Measurements from ENCODE around the gene CCDC78.

Gene CCDC78

GRCh38 chr16:726438-727290, at the start of gene CCDC78, which contains the start of gene HAGHL:
TSS of gene CCDC78 (minus strand) at chr16:726443. CDS start at chr16:726367, 76 bp downstream.
TSS of gene HAGHL (plus strand) at chr16:727106. CDS start at chr16:727510, 404 bp downstream.
- DNase-seq (ENCODE audit: low read depth) = no peak

DNA sequence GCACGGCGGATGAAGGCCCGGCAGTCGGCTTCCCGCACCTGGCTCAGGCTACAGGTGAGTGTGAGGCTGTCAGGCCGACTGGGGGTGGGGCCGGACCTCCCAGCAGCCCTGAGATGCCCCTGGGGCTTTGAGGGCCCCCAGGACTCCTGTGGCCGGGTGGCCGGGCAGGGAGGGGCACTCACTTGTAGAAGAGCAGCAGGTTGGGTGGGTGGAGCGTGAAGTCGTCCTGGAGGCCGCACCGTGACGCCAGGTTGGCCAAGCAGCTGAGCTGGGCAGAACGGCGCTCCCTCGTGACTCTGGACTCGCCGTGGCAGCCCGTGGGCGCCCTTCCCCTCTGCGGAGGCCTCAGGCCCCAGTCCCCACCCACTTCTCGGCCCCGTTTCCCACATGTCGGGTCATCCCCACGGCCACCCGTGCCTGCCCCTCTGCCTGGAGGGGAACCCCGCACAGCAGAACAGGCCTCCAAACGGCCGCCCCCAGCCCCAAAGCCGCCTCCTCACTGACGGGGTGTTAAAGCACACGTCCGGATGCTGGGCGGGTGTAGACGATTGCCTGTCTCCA, 49.1 kb upstream of the CCDC78 start:
- no peak for DNase-seq (ENCODE audit: low read depth)

GRCh38 chr16:774086-775001, 48.1 kb upstream of the CCDC78 start:
- no peak for DNase-seq (ENCODE audit: low read depth)

GRCh38 chr16:772959-773358, 46.7 kb upstream of the CCDC78 start:
- DNase-seq (ENCODE audit: low read depth) = no peak

DNA sequence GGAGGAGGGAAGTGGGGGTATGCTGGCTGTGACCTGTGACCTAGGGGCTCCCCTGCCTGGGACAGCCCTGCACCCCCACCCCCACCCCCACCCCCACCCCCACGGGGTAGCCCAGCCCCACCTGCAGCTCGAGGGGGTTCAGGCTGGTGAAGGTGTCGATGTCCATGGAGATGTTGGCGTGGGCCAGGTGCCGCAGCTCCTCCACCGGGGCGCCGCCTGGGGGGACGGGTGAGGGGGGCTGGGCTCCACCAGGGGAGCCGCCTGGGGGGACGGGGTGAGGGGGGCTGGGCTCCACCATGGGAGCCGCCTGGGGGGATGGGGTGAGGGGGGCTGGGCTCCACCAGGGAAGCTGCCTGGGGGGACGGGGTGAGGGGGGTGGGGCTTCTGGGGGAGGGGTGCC, 44.2 kb upstream of the CCDC78 start:
- DNase-seq (ENCODE audit: low read depth) = no peak

- DNase-seq (ENCODE audit: low read depth) = no peak
Measured at GRCh38 chr16:769934-770333, 43.7 kb upstream of the CCDC78 start.

- DNase-seq (ENCODE audit: low read depth) = no peak
Measured at GRCh38 chr16:769184-769784, 43.0 kb upstream of the CCDC78 start.

DNA sequence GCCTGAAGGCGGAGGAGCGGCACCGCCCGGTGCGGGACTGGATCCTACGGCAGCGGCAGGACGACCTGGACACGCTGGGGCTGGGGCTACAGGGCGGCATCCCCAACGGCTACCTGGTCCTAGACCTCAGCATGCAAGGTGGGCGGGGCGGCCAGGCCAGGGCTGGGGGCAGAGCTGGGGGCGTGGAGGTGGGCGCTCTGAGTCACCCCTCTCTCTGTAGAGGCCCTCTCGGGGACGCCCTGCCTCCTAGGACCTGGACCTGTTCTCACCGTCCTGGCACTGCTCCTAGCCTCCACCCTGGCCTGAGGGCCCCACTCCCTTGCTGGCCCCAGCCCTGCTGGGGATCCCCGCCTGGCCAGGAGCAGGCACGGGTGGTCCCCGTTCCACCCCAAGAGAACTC, 42.2 kb upstream of the CCDC78 start:
- no peak for DNase-seq (ENCODE audit: low read depth)

- DNase-seq (ENCODE audit: low read depth) = no peak
Measured at GRCh38 chr16:767743-768235, 41.5 kb upstream of the CCDC78 start.

GRCh38 chr16:766820-767640, 40.8 kb upstream of the CCDC78 start:
- DNase-seq (ENCODE audit: low read depth) = no peak

GRCh38 chr16:766008-766819, 40.0 kb upstream of the CCDC78 start:
- DNase-seq (ENCODE audit: low read depth) = no peak

GRCh38 chr16:765488-765865, 39.2 kb upstream of the CCDC78 start:
- no peak for DNase-seq (ENCODE audit: low read depth)

- no peak for DNase-seq (ENCODE audit: low read depth)
Measured at GRCh38 chr16:764848-765487, 38.7 kb upstream of the CCDC78 start.

DNA sequence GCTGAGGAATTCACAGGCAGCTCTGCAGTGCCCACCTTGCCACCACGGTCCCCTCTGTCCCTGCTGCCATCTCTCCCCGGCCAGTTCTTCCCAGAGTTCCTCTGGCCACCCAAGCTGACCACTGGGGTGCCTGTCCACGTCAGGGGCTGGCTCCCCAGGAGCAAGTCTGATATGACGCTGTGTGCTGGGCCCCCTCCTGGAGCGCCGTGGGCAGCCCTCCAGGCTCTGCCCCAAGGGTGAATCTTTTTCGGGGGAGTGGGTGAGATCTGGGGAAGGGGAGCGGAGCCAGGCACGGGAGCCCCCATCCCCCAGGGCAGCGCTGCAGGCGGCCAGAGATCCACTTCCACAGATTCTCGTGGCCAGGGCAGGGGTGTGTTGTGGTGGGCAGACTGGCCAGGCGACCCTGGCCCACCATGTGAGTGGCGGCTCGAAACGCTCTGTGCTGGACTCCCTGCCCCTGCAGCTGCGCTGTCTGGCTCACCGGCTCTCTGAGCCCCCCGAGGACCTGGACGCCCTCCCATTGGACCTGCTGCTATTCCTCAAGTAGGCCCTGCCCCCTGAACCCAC, 38.0 kb upstream of the CCDC78 start:
- DNase-seq (ENCODE audit: low read depth) = no peak

GRCh38 chr16:763369-764183, 37.3 kb upstream of the CCDC78 start:
- no peak for DNase-seq (ENCODE audit: low read depth)

- DNase-seq (ENCODE audit: low read depth) = no peak
Measured at GRCh38 chr16:762595-763268, 36.5 kb upstream of the CCDC78 start.

DNA sequence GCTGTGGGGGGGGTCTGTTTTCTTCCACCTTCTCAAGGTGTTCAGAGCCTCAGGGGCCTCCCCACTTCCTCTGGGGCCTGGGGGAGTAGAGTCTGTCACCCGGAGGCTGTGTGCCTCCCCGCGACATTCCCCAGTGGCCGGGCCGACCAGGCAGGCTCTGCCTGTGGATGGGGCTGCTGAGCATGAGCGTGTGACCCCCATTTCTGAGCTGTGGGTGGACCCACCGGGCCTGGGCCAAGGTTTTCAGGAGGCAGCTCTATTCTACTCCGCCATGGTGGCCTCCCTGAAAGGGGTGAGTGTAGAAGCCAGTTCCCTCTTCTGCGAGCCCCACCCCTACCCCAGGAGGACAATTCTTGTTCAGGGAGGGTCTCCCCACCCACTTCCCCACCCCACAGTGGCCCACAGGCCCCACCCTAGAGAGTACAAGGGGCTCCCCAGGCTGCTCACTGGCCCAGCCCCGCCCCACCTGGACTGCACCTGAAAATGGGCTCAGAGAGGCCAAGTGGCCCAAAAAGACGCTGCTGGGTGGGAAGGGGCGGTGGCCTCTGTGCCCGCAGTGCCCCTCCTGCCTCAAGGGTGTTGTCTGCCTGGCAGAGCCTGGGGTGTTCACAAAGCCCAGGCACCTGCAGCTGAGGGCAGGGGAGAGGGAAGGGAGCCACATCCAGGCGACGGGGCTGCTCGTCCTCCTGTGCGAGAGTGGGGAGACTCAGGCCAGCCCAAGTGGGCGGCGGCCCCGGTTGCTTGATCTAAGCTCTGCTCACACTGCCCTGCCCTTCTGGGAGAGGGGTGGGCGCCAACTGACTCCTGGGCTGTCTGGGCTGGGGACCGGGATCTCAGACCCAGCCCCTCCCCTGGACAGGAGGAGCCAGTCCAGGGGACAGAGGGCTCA, 35.6 kb upstream of the CCDC78 start:
- no peak for DNase-seq (ENCODE audit: low read depth)
